HCT116 (cell line): ENCODE measurements around the gene CFAP46. TPM values are rescaled to one million over a fixed set of nuclear protein-coding genes. Genes with fewer than 3 reads are reported as not detected.

Experiments used
- ATAC-seq: fragments of 200-7000 bp; cut with Tn5 transposase; 2 replicates; pipeline ENCODE4 v1.9.1; 2020; ENCODE audit warnings: mild to moderate bottlenecking, moderate library complexity
- BruUV-seq: library from RNA; stranded (reverse); fragments of 400-500 nt; replicated peaks from 2 replicates; lab custom pipeline; 2021; lab: Mats Ljungman, UMichigan
- CTCF ChIA-PET: fragments of 300-600 bp; sonication (Branson Sonifier 250); formaldehyde crosslinking; loops from one replicate; lab custom pipeline; 2021; ENCODE audit warnings: antibody characterized with exemption; lab: Charles Lee
- POLR2A ChIA-PET: fragments of 300-600, 350-600 bp; sonication (Branson Sonifier 250); formaldehyde crosslinking; loops from one replicate; lab custom pipeline; 2021; ENCODE audit warnings: antibody characterized with exemption; lab: Charles Lee
- RAD21 ChIA-PET, 2 experiments: fragments of 300-600 bp; sonication (Branson Sonifier 250); formaldehyde crosslinking; loops; one replicate each; lab custom pipeline; 2023; ENCODE audit warnings: low total read pairs in 2 of 2; ENCODE audit not compliant: uncharacterized antibody in 2 of 2, unreplicated experiment in 2 of 2, low non-redundant PET in 1 of 2; lab: Charles Lee
- DNase-seq: peaks from one replicate; pipeline ENCODE4 v3.0.0-alpha.2; 2010; ENCODE audit warnings: low read depth, low spot score
- H2AFZ ChIP-seq: fragments of 200-600 bp; shearing (Covaris generic), sonication (generic); 2 replicates; pipeline ENCODE4 v1.6.1; 2017; ENCODE audit warnings: low read depth, mixed run types, mixed read lengths, antibody characterized with exemption, low read length; ENCODE audit not compliant: poor library complexity, severe bottlenecking
- H3K27ac ChIP-seq: 2 replicates; pipeline ENCODE4 v1.5.1; 2012; ENCODE audit warnings: low read depth, low read length
- H3K27me3 ChIP-seq: fragments of 200-600 bp; sonication (generic); 2 replicates; pipeline ENCODE4 v1.6.1; 2016; ENCODE audit warnings: mixed run types, low read length, mixed read lengths; ENCODE audit not compliant: insufficient read depth
- H3K36me3 ChIP-seq, 2 experiments: fragments of 200-500 bp in 1 of 2; fragments of 200-600 bp in 1 of 2; sonication (Bioruptor generic) in 1 of 2; sonication (generic) in 1 of 2; 2 replicates each; pipeline versions ENCODE4 v1.5.1 to v1.6.1; 2014 to 2016; ENCODE audit warnings: low read length in 2 of 2, inconsistent platforms in 1 of 2, mixed read lengths in 1 of 2, mixed run types in 1 of 2; ENCODE audit not compliant: insufficient read depth in 2 of 2, control insufficient read depth in 1 of 2
- H3K4me1 ChIP-seq, 2 experiments: fragments of 200-600 bp in 1 of 2; sonication (generic) in 1 of 2; 2 replicates each; pipeline versions ENCODE4 v1.5.1 to v1.6.1; 2012 to 2017; ENCODE audit warnings: low read length in 2 of 2, inconsistent platforms in 1 of 2, mild to moderate bottlenecking in 1 of 2, mixed read lengths in 1 of 2, mixed run types in 1 of 2, moderate library complexity in 1 of 2; ENCODE audit not compliant: insufficient read depth in 2 of 2, control insufficient read depth in 1 of 2
- H3K4me2 ChIP-seq: fragments of 200-600 bp; sonication (generic); 2 replicates; pipeline ENCODE4 v1.6.1; 2017; ENCODE audit warnings: mixed run types, low read length, mixed read lengths
- H3K4me3 ChIP-seq, 2 experiments: fragments of 200-600 bp in 1 of 2; sonication (generic) in 1 of 2; replicated peaks in 1 of 2; 2 replicates each; pipeline ENCODE4 v1.5.1; 2011 to 2016; ENCODE audit warnings: low read length in 2 of 2, control low read depth in 1 of 2, low read depth in 1 of 2, mild to moderate bottlenecking in 1 of 2, mixed read lengths in 1 of 2, mixed run types in 1 of 2
- H3K79me2 ChIP-seq: fragments of 200-600 bp; sonication (generic); 2 replicates; pipeline ENCODE4 v1.6.1; 2017; ENCODE audit warnings: mild to moderate bottlenecking, mixed run types, low read length, moderate library complexity, mixed read lengths; ENCODE audit not compliant: insufficient read depth
- H3K9ac ChIP-seq: fragments of 200-600 bp; sonication (generic); 2 replicates; pipeline ENCODE4 v1.6.1; 2016; ENCODE audit warnings: low read length, mixed read lengths
- H3K9me2 ChIP-seq: fragments of 200-600 bp; sonication (generic), shearing (Covaris generic); 2 replicates; pipeline ENCODE4 v1.6.1; 2017; ENCODE audit warnings: mixed run types, mild to moderate bottlenecking, moderate library complexity; ENCODE audit not compliant: insufficient read depth
- H3K9me3 ChIP-seq, 2 experiments: fragments of 200-500 bp in 1 of 2; fragments of 200-600 bp in 1 of 2; sonication (Bioruptor generic) in 1 of 2; sonication (generic) in 1 of 2; 2 replicates each; pipeline ENCODE4 v1.6.1; 2014 to 2017; ENCODE audit warnings: low read length in 2 of 2, mixed read lengths in 2 of 2, inconsistent platforms in 1 of 2, low read depth in 1 of 2, mild to moderate bottlenecking in 1 of 2, mixed run types in 1 of 2, moderate library complexity in 1 of 2; ENCODE audit not compliant: control insufficient read depth in 1 of 2, insufficient read depth in 1 of 2
- H4K20me1 ChIP-seq: fragments of 200-600 bp; sonication (generic), shearing (Covaris generic); 2 replicates; pipeline ENCODE4 v1.6.1; 2017; ENCODE audit warnings: mixed run types, mild to moderate bottlenecking, moderate library complexity; ENCODE audit not compliant: insufficient read depth
- CBX3 ChIP-seq: IDR thresholded peaks from 2 replicates; pipeline ENCODE4 v1.6.1; 2012; ENCODE audit warnings: low read depth
- CEBPB ChIP-seq: IDR thresholded peaks from 2 replicates; pipeline ENCODE4 v1.6.1; 2012; ENCODE audit warnings: low read depth
- SIN3A ChIP-seq: IDR thresholded peaks from 2 replicates; pipeline ENCODE4 v1.6.1; 2012; ENCODE audit warnings: low read depth
- SRF ChIP-seq: IDR thresholded peaks from 2 replicates; pipeline ENCODE4 v1.6.1; 2012; ENCODE audit warnings: low read depth
- TCF7L2 ChIP-seq: IDR thresholded peaks from 2 replicates; pipeline ENCODE4 v1.7.0; 2011; ENCODE audit warnings: borderline replicate concordance, inconsistent platforms; ENCODE audit not compliant: insufficient read depth, insufficient read length; ENCODE audit errors: extremely low read depth
- intact Hi-C: fragments of 100-400 bp; cut with micrococcal nuclease; formaldehyde crosslinking; loops from 2 replicates; pipeline ENCODE4 v1.10.0; 2022
- total RNA-seq: library from RNA; stranded (reverse); gene quantifications from one replicate; pipeline ENCODE4 v1.2.1, GENCODE V29; 2021; ENCODE audit not compliant: unreplicated experiment
- TF ChIP-seq, protein P1 (sequence below): IDR thresholded peaks from 2 replicates; pipeline ENCODE4 v1.6.1; 2012; ENCODE audit warnings: low read depth

Gene CFAP46
- total RNA-seq, 1 experiment from 2014 or later = 1.4 TPM

- H3K9me3 ChIP-seq = no peaks in the 10 kb centered on the region
- TF ChIP-seq, protein P1, sequence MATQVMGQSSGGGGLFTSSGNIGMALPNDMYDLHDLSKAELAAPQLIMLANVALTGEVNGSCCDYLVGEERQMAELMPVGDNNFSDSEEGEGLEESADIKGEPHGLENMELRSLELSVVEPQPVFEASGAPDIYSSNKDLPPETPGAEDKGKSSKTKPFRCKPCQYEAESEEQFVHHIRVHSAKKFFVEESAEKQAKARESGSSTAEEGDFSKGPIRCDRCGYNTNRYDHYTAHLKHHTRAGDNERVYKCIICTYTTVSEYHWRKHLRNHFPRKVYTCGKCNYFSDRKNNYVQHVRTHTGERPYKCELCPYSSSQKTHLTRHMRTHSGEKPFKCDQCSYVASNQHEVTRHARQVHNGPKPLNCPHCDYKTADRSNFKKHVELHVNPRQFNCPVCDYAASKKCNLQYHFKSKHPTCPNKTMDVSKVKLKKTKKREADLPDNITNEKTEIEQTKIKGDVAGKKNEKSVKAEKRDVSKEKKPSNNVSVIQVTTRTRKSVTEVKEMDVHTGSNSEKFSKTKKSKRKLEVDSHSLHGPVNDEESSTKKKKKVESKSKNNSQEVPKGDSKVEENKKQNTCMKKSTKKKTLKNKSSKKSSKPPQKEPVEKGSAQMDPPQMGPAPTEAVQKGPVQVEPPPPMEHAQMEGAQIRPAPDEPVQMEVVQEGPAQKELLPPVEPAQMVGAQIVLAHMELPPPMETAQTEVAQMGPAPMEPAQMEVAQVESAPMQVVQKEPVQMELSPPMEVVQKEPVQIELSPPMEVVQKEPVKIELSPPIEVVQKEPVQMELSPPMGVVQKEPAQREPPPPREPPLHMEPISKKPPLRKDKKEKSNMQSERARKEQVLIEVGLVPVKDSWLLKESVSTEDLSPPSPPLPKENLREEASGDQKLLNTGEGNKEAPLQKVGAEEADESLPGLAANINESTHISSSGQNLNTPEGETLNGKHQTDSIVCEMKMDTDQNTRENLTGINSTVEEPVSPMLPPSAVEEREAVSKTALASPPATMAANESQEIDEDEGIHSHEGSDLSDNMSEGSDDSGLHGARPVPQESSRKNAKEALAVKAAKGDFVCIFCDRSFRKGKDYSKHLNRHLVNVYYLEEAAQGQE = no peak
- TF ChIP-seq CEBPB (no peak), CBX3 (no peak), SIN3A (no peak), TCF7L2 (no peak), SRF (no peak)
- no peak overlapping the region for H3K9ac ChIP-seq
- BruUV-seq = no TSS peak
- H3K27me3 ChIP-seq = peaks cover 13% of the 10 kb centered on the region
- H3K27ac ChIP-seq = no peak overlapping the region
- no peak for DNase-seq
- no peak overlapping the region for H2AFZ ChIP-seq
- ATAC-seq = no peak
- H3K4me3 ChIP-seq = no peak overlapping the region
- intact Hi-C loops = no loop called here
- RAD21 ChIA-PET = no interaction called here
- no peaks in the 10 kb centered on the region for H3K4me1 ChIP-seq
- no peaks in the 10 kb centered on the region for H3K9me2 ChIP-seq
- no peaks in the 10 kb centered on the region for H4K20me1 ChIP-seq
- H3K36me3 ChIP-seq = no peaks in the 10 kb centered on the region
- H3K4me2 ChIP-seq = no peak overlapping the region
- CTCF ChIA-PET = no interaction called here
- H3K79me2 ChIP-seq = no peaks in the 10 kb centered on the region
- POLR2A ChIA-PET = no interaction called here
Observed at GRCh38 chr10:132834311-132834761, 108.0 kb downstream of the CFAP46 start.
